ENCODE results near the gene DNAJB14. TPM values are rescaled to one million over a fixed set of nuclear protein-coding genes. Genes with fewer than 3 reads are reported as not detected.

DNAJB14 gene
- total and polyA plus RNA-seq, 2 donors (not counting 3 experiments of a cell fraction or from before 2014, with no cell fraction given) = 9.2 to 56.7 TPM

GRCh38 chr4:99872570-99872969 lies 73.8 kb downstream of the DNAJB14 start:
- POLR2A ChIA-PET = no interaction called here
- no peak overlapping the region for H3K9ac ChIP-seq (replicated peaks; ENCODE audit: extremely low read depth, insufficient read depth, low read length)

More at GRCh38 chr4:99872570-99872969, 73.8 kb downstream of the DNAJB14 start:
- no peaks in the 10 kb centered on the region for H4K20me1 ChIP-seq (replicated peaks; ENCODE audit: control insufficient read depth, extremely low read depth, insufficient read depth, low read length)
- no peak overlapping the region for H3K27ac ChIP-seq (ENCODE audit: insufficient read depth, low read depth, low read length)
- FAIRE-seq (no peak), DNase-seq (ENCODE audit: low read depth, low spot score) (no peak)
- H2AFZ ChIP-seq (ENCODE audit: low read depth, low read length) = no peak overlapping the region
- no peak for TF ChIP-seq EZH2 (IDR thresholded peaks at IDR 0.05; ENCODE audit: borderline replicate concordance, low read depth, low read length, severe bottlenecking)
- TF ChIP-seq FOS (IDR thresholded peaks at IDR 0.05; ENCODE audit: borderline replicate concordance, insufficient read depth, low read length) = no peak
- no peak for TF ChIP-seq MYC (IDR thresholded peaks at IDR 0.05; ENCODE audit: low read depth, low read length)
- TF ChIP-seq, protein P1, sequence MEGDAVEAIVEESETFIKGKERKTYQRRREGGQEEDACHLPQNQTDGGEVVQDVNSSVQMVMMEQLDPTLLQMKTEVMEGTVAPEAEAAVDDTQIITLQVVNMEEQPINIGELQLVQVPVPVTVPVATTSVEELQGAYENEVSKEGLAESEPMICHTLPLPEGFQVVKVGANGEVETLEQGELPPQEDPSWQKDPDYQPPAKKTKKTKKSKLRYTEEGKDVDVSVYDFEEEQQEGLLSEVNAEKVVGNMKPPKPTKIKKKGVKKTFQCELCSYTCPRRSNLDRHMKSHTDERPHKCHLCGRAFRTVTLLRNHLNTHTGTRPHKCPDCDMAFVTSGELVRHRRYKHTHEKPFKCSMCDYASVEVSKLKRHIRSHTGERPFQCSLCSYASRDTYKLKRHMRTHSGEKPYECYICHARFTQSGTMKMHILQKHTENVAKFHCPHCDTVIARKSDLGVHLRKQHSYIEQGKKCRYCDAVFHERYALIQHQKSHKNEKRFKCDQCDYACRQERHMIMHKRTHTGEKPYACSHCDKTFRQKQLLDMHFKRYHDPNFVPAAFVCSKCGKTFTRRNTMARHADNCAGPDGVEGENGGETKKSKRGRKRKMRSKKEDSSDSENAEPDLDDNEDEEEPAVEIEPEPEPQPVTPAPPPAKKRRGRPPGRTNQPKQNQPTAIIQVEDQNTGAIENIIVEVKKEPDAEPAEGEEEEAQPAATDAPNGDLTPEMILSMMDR (IDR thresholded peaks at IDR 0.05; ENCODE audit: extremely low read depth in 1 of 2, insufficient read depth in 1 of 2, low read depth in 1 of 2, low read length in 2 of 2) = no peak
- TF ChIP-seq, protein P2, sequence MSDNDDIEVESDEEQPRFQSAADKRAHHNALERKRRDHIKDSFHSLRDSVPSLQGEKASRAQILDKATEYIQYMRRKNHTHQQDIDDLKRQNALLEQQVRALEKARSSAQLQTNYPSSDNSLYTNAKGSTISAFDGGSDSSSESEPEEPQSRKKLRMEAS (IDR thresholded peaks at IDR 0.05; ENCODE audit: insufficient read depth, insufficient read length) = no peak
- no peak for TF ChIP-seq GATA2 (IDR thresholded peaks at IDR 0.05; ENCODE audit: insufficient read depth, insufficient read length, low read depth, low read length)
- no peak for TF ChIP-seq POLR2A (IDR thresholded peaks at IDR 0.05; ENCODE audit: low read depth, low read length)
- no peak for TF ChIP-seq JUN (IDR thresholded peaks at IDR 0.05; ENCODE audit: borderline replicate concordance, insufficient read depth, insufficient read length, low read depth)
- no peak for TF ChIP-seq POLR2AphosphoS5 (IDR thresholded peaks at IDR 0.05; ENCODE audit: insufficient read depth, low read depth, low read length)
- BruUV-seq (replicated peaks) = no TSS peak
- H3K4me2 ChIP-seq (ENCODE audit: insufficient read depth, low read length) = no peak overlapping the region
- no peaks in the 10 kb centered on the region for H3K36me3 ChIP-seq (ENCODE audit: control insufficient read depth in 2 of 2, extremely low read depth in 1 of 2, insufficient read depth in 2 of 2, low read length in 2 of 2)
- H3K9me1 ChIP-seq (replicated peaks; ENCODE audit: control insufficient read depth, extremely low read depth, insufficient read depth, low read length) = no peaks in the 10 kb centered on the region
- no peaks in the 10 kb centered on the region for H3K79me2 ChIP-seq (ENCODE audit: control insufficient read depth, insufficient read depth, low read length)
- intact Hi-C loops (cut with micrococcal nuclease) (no loop called here), dilution Hi-C loops (cut with MboI; ENCODE audit: extremely low pct_ligation_motif_present, low sequenced_read_pairs) (no loop called here)
- no peaks in the 10 kb centered on the region for H3K9me3 ChIP-seq (replicated peaks; ENCODE audit: control insufficient read depth, insufficient read depth, low read length)
- H3K4me1 ChIP-seq (ENCODE audit: control insufficient read depth, extremely low read depth, insufficient read depth, low read length) = no peaks in the 10 kb centered on the region
- CTCF ChIA-PET = no interaction called here
- no peak overlapping the region for H3K4me3 ChIP-seq (replicated peaks in 1 of 3; ENCODE audit: insufficient read depth in 1 of 3, low read depth in 1 of 3, low read length in 3 of 3)
- no peaks in the 10 kb centered on the region for H3K27me3 ChIP-seq (ENCODE audit: control insufficient read depth in 2 of 2, insufficient read depth in 2 of 2, low read length in 2 of 2)

Data from endothelial cell of umbilical vein (primary cell).